HG03439 (cell line): ENCODE results near the gene PGLYRP4.

Source experiments
- ATAC-seq: cut with Tn5 transposase; IDR thresholded peaks from one replicate; pipeline ENCODE4 v1.9.1; 2021; ENCODE audit warnings: mild to moderate bottlenecking, moderate library complexity; ENCODE audit not compliant: unreplicated experiment

The PGLYRP4 gene

DNA sequence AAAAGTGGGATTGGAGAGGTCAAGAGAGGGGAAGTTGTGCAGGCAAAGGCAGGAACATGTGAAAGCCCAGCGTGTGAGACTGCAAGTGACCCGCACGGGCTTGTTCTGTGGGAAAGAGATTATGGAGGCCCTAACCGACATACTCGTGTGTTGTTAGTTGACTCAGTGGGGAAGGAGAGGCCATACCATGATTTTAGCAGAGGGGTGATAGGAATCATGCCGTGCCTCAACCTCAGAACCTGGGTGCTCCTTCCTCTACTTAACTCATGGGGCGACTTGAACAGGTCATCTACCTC is 55.2 kb downstream of the PGLYRP4 start:
- ATAC-seq: no peak

DNA sequence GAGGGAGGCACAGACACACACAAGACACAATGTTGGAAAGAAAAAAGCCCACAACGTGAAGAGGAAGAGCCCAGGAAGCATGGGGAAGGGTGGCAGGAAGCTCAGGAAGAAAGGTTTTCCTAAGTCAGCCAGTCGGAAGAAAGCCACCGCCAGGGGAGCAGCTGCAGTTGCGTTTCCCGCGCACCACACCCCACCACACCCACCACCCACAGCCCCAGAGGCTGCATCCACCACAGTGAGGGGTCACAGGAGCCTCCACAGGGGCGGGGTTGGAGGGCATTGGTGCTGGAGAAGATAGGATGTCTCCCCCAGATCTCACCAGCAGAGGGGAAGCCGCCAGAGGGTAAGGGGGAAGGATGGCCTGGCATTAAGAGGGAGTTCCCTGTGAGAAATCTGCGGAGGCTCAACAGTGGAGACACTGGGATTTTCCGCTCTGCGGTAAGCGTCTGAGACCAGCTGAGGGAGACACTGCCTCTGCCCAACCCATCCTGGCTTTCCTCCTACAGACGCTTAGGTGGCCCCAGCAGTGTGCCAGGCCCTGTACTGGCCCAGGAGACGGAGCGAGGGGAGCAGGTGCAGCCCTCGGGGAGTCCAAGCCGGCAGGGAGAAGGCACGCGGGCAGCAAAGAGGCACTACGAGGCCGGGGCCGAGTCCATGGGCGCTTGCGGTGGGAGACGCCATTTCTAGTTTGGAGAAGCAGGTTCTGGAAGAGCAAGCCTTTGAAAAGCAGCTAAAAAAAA is 55.7 kb downstream of the PGLYRP4 start:
- no peak for ATAC-seq

DNA sequence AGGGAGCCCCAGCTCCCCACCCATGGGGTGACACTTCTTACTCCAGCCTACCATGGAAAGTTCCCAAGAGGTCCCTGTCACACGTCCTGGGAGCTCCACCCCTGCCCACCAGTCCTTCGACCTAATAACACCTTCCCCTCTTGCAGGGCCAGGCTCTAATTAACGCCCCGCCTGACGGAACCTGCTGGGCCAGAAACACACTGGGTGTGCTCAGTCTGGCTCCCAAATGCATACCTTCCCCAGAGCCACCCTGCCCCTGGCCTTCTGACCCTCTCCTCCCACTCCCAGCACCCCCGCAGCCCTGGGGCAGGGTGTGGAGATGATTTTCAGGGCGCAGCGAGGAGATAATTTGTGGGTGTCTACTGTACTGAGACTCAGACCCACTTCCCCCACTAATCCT is 56.5 kb downstream of the PGLYRP4 start:
- no peak for ATAC-seq

DNA sequence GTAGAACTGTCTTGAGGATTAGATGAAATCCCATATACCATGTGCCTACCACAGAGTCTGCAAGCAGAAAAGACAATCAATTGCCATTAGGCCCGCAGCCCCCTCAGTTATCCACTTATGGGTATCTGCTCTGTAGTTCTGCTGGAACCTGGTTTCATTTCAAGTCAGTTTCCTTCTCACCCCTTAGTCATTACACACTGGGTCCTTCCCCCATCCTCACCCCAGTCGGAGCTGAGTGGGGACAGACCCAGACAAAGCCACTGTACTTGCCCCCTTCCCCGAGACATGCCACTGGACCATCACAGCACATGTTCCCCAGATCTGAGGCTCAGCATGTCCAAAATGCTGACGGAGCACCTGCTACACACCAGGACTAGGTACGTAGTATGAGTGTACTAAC is 57.1 kb downstream of the PGLYRP4 start:
- ATAC-seq: no peak

DNA sequence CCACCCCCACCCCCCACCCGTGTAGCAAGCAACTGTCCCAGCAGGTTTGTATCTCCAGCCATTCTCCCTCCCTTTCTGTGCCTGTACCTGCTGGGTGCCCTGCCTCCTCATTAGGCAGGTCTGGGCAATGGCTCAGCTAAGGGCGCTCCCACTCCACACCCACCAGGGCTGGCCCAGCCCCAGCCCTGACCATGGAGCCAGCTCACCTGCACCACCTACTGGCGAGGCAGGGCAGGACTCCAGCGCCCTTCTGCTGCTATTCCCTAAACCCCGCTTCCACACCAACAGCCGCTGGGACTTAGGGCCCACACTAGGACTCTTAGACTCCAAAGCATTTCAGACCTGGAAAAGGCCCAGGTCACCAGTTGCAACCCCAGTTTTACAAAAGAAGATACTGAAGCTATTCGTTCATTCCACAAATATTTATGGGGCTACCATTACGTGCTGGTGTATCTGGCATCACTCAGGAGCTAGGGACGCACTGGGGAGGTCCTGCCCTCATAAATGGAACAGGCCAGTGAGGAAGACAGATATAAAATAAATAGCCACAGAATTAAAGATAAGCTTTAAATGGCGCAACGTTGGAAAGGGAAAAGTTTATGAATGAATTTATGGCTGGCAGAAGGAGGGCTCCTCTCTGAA is 59.9 kb downstream of the PGLYRP4 start:
- ATAC-seq: no peak
